Parathyroid adenoma (tissue), 2 donors: Measurements from ENCODE around the gene SLC44A5.
"Not testable (repeated sequence)": the region's sequence is repeated elsewhere in the genome, so short reads cannot be mapped to it uniquely, and the experiment has no call there.

Experiments
- H2AFZ ChIP-seq: fragments of 300-600 bp; sonication (generic); one replicate; pipeline ENCODE4 v1.7.0; 2017; ENCODE audit warnings: antibody characterized with exemption, mild to moderate bottlenecking
- H3K27ac ChIP-seq: fragments of 300-600 bp; sonication (generic); one replicate; pipeline ENCODE4 v1.7.0; 2017
- H3K27me3 ChIP-seq: fragments of 300-600 bp; sonication (generic); one replicate; pipeline ENCODE4 v1.7.0; 2017; ENCODE audit warnings: low read length; ENCODE audit not compliant: control insufficient read depth, insufficient read depth
- H3K36me3 ChIP-seq: fragments of 300-600 bp; sonication (generic); one replicate; pipeline ENCODE4 v1.7.0; 2017; ENCODE audit warnings: low read length; ENCODE audit not compliant: control insufficient read depth, insufficient read depth
- H3K4me1 ChIP-seq: fragments of 300-600 bp; sonication (generic); one replicate; pipeline ENCODE4 v1.7.0; 2017; ENCODE audit warnings: control low read depth
- H3K4me2 ChIP-seq: fragments of 300-600 bp; sonication (generic); one replicate; pipeline ENCODE4 v1.7.0; 2017; ENCODE audit warnings: low read length
- H3K4me3 ChIP-seq: fragments of 300-600 bp; sonication (generic); one replicate; pipeline ENCODE4 v1.7.0; 2017; ENCODE audit warnings: low read depth, low read length
- H3K79me2 ChIP-seq: fragments of 300-600 bp; sonication (generic); one replicate; pipeline ENCODE4 v1.7.0; 2017; ENCODE audit warnings: control low read depth
- H3K9ac ChIP-seq: fragments of 300-600 bp; sonication (generic); one replicate; pipeline ENCODE4 v1.7.0; 2017; ENCODE audit warnings: mild to moderate bottlenecking
- H3K9me3 ChIP-seq: fragments of 300-600 bp; sonication (generic); one replicate; pipeline ENCODE4 v1.7.0; 2017; ENCODE audit warnings: low read length; ENCODE audit not compliant: control insufficient read depth
- CTCF ChIP-seq: fragments of 300-600 bp; sonication (generic); IDR thresholded peaks from one replicate; pipeline ENCODE4 v1.7.0; 2017; ENCODE audit warnings: antibody characterized with exemption, mild to moderate bottlenecking
- donor health status: primary hyperparathyroidism.

SLC44A5 gene

GRCh38 chr1:75373542-75374159 lies 237.3 kb downstream of the SLC44A5 start:
- no peak overlapping the region for H3K9ac ChIP-seq
- no peaks in the 10 kb centered on the region for H3K9me3 ChIP-seq
- no peak overlapping the region for H2AFZ ChIP-seq
- no peak overlapping the region for H3K4me3 ChIP-seq
- TF ChIP-seq CTCF, result no peak
- no peaks in the 10 kb centered on the region for H3K27me3 ChIP-seq
- no peak overlapping the region for H3K4me2 ChIP-seq
- H3K79me2 ChIP-seq, result peaks cover 8% of the 10 kb centered on the region
- H3K27ac ChIP-seq, result no peak overlapping the region
- H3K36me3 ChIP-seq, result no peaks in the 10 kb centered on the region
- no peaks in the 10 kb centered on the region for H3K4me1 ChIP-seq

GRCh38 chr1:75366595-75366994 lies 244.3 kb downstream of the SLC44A5 start:
- Histone ChIP-seq H3K79me2 (no peaks in the 10 kb centered on the region), H3K4me1 (no peaks in the 10 kb centered on the region), H2AFZ (no peak overlapping the region), H3K9me3 (no peaks in the 10 kb centered on the region), H3K36me3 (no peaks in the 10 kb centered on the region), H3K27ac (no peak overlapping the region), H3K4me3 (no peak overlapping the region), H3K9ac (no peak overlapping the region), H3K4me2 (no peak overlapping the region), H3K27me3 (no peaks in the 10 kb centered on the region)
- TF ChIP-seq CTCF, result no peak

GRCh38 chr1:75361260-75361659 lies 249.7 kb downstream of the SLC44A5 start:
- no peaks in the 10 kb centered on the region for H3K36me3 ChIP-seq
- H3K27ac ChIP-seq, result no peak overlapping the region
- H3K4me2 ChIP-seq, result no peak overlapping the region
- no peaks in the 10 kb centered on the region for H3K79me2 ChIP-seq
- no peak for TF ChIP-seq CTCF
- no peaks in the 10 kb centered on the region for H3K4me1 ChIP-seq
- H3K4me3 ChIP-seq, result no peak overlapping the region
- no peaks in the 10 kb centered on the region for H3K27me3 ChIP-seq
- no peak overlapping the region for H3K9ac ChIP-seq
- no peaks in the 10 kb centered on the region for H3K9me3 ChIP-seq
- no peak overlapping the region for H2AFZ ChIP-seq

- H3K4me2 ChIP-seq, H3K9ac ChIP-seq, H2AFZ ChIP-seq, H3K9me3 ChIP-seq, H3K79me2 ChIP-seq, H3K4me1 ChIP-seq, H3K27ac ChIP-seq, H3K27me3 ChIP-seq, H3K4me3 ChIP-seq, H3K36me3 ChIP-seq: not testable (repeated sequence)
Observed at GRCh38 chr1:75354267-75354666, 256.6 kb downstream of the SLC44A5 start.

GRCh38 chr1:75353051-75353450 lies 257.9 kb downstream of the SLC44A5 start:
- no peaks in the 10 kb centered on the region for H3K4me1 ChIP-seq
- H3K4me3 ChIP-seq, result no peak overlapping the region
- H3K27me3 ChIP-seq, result no peaks in the 10 kb centered on the region
- no peaks in the 10 kb centered on the region for H3K9me3 ChIP-seq
- no peak overlapping the region for H3K4me2 ChIP-seq
- H3K79me2 ChIP-seq, result no peaks in the 10 kb centered on the region
- H3K27ac ChIP-seq, result no peak overlapping the region
- H2AFZ ChIP-seq, result no peak overlapping the region
- H3K9ac ChIP-seq, result no peak overlapping the region
- no peak for TF ChIP-seq CTCF
- no peaks in the 10 kb centered on the region for H3K36me3 ChIP-seq
